ENCODE measurements around the gene PLOD1. TPM values are rescaled to one million over a fixed set of nuclear protein-coding genes. Genes with fewer than 3 reads are reported as not detected.
"Not testable (repeated sequence)": the region's sequence is repeated elsewhere in the genome, so short reads cannot be mapped to it uniquely, and the experiment has no call there.

Gene PLOD1
- total RNA-seq, 4 donors from 2014 or later, result 28.8 to 56.3 (median 41.2) TPM

DNA sequence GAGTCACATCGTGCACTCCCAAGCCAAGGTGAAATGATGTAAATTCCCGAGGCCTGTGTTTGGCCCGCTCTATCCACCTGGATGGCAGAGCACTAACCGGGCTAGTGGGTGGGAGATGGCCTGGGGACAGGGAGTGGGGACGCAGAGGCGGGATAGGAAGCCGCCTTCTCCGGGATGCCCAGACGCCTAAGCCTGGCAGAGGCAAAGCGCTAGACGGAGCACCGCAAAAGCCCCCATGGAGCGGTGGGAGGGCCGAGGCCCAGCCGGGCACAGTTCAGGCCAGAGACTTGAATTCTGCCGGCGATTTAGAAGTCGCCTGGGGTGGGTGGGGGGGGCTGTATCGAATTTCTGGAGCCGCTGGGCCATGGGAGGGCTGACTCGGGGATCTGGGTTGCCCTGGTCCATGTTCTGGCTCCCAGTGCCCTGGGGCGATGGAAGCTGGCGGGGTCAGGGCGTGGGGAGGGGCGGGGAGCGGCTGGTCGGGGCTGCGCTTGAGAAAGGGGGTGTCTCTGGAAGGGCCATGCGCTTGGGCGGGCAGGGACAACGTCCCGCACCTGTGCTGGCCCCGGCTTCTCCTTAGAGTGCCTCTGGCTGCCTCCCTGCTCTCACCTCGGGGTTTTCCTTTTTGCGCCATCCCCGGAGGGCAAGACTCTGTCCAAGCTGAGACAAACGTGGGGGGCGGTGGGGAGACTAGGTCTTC lies 36.3 kb upstream of the PLOD1 start:
- peaks cover 66% of the 10 kb centered on the region for H3K27me3 ChIP-seq
- H3K36me3 ChIP-seq, result no peaks in the 10 kb centered on the region
- no peak overlapping the region for H3K4me3 ChIP-seq
- 44 to 54% methylated on average over 9 to 33 of the region's 38 CpGs for WGBS, 2 donors (ENCODE audit: low coverage in 1 of 2)
- H3K27ac ChIP-seq, result no peak overlapping the region
- intact Hi-C loops (cut with DNase I; ENCODE audit: low total_unique reads), result no loop called here
- no peak for DNase-seq
- H3K9me3 ChIP-seq, result no peaks in the 10 kb centered on the region
- TF ChIP-seq, protein P1, sequence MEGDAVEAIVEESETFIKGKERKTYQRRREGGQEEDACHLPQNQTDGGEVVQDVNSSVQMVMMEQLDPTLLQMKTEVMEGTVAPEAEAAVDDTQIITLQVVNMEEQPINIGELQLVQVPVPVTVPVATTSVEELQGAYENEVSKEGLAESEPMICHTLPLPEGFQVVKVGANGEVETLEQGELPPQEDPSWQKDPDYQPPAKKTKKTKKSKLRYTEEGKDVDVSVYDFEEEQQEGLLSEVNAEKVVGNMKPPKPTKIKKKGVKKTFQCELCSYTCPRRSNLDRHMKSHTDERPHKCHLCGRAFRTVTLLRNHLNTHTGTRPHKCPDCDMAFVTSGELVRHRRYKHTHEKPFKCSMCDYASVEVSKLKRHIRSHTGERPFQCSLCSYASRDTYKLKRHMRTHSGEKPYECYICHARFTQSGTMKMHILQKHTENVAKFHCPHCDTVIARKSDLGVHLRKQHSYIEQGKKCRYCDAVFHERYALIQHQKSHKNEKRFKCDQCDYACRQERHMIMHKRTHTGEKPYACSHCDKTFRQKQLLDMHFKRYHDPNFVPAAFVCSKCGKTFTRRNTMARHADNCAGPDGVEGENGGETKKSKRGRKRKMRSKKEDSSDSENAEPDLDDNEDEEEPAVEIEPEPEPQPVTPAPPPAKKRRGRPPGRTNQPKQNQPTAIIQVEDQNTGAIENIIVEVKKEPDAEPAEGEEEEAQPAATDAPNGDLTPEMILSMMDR (IDR thresholded peaks at IDR 0.05), result no peak
- TF ChIP-seq POLR2A (IDR thresholded peaks at IDR 0.05), result no peak
- no peak for TF ChIP-seq EP300 (IDR thresholded peaks at IDR 0.05; ENCODE audit: low read depth)
- no peak for TF ChIP-seq POLR2AphosphoS5 (IDR thresholded peaks at IDR 0.05)
- in situ Hi-C loops (cut with MboI; ENCODE audit: low pct_ligation_motif_present in 1 of 4, low pct_unique_long_range_greater_than_20kb in 1 of 4, low sequenced_read_pairs in 3 of 4), result loop anchor here in 1 of 4 donors (10.0 kb wide), 1 partner anchor 53 kb away; the partner anchor contains the start of gene NPPA
- H3K4me1 ChIP-seq, result no peaks in the 10 kb centered on the region

DNA sequence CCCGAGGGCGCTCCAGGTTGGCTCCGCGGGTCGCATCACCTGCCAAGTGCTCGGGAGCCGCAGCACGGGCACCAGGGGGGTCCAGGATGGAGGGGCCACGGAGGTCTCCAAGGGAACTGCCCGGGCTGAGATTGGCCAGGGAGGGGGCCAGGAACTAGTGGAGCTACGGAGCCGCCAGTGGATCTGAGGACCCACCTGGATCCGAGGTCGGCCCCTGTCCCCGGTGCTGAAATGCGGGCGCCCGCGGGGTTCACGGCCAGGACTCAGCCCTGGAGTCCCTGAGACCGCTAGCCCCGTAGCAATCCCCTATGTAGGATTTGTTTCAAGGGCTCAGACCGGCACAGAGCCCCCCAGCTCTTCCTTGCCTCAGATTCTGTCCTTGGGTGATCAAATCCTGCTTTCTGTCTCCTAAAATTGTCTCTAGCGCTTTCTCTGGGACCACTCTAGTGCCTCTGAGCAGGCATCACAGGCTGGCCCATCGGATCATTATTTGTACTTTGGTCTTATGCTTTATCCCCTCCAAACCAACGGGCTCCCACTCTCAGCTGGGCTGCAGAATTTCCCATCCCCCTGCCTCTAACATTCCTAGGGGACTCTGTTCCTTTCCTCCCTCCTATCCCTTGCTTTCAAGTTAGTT lies 35.6 kb upstream of the PLOD1 start:
- no peaks in the 10 kb centered on the region for H3K9me3 ChIP-seq
- intact Hi-C loops (cut with DNase I; ENCODE audit: low total_unique reads), result no loop called here
- H3K27ac ChIP-seq, result no peak overlapping the region
- no peak for TF ChIP-seq EP300 (IDR thresholded peaks at IDR 0.05; ENCODE audit: low read depth)
- TF ChIP-seq, protein P1 (IDR thresholded peaks at IDR 0.05), result no peak
- no peak for TF ChIP-seq POLR2AphosphoS5 (IDR thresholded peaks at IDR 0.05)
- no peak for TF ChIP-seq POLR2A (IDR thresholded peaks at IDR 0.05)
- H3K4me1 ChIP-seq, result no peaks in the 10 kb centered on the region
- in situ Hi-C loops (cut with MboI; ENCODE audit: low pct_ligation_motif_present in 1 of 4, low pct_unique_long_range_greater_than_20kb in 1 of 4, low sequenced_read_pairs in 3 of 4), result loop anchor here in 1 of 4 donors (10.0 kb wide), 1 partner anchor 54 kb away; the partner anchor contains the start of gene NPPA
- 29 to 80% methylated on average over 1 to 16 of the region's 26 CpGs for WGBS, 2 donors (ENCODE audit: low coverage in 1 of 2)
- no peaks in the 10 kb centered on the region for H3K36me3 ChIP-seq
- peaks cover 66% of the 10 kb centered on the region for H3K27me3 ChIP-seq
- H3K4me3 ChIP-seq, result no peak overlapping the region
- no peak for DNase-seq

DNA sequence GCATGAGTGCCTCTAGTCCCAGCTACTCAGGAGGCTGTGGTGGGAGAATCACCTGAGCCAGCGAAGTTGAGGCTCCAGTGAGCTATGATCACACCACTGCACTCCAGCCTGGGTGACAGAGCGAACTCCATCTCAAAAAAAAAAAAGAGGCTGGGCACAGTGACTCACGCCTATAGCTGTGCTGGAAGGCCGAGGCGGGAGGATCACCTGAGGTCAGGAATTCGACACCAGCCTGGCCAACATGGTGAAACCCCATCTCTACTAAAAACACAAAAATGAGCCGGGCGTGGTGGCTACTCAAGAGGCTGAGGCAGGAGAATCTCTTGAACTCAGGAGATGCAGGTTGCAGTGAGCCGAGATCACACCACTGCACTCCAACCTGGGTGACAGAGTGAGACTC lies 33.1 kb upstream of the PLOD1 start:
- H3K4me1 ChIP-seq; H3K4me3 ChIP-seq; H3K9me3 ChIP-seq; H3K27ac ChIP-seq; in situ Hi-C loops (cut with MboI; ENCODE audit: low pct_ligation_motif_present in 1 of 4, low pct_unique_long_range_greater_than_20kb in 1 of 4, low sequenced_read_pairs in 3 of 4); DNase-seq; H3K36me3 ChIP-seq; intact Hi-C loops (cut with DNase I; ENCODE audit: low total_unique reads): not testable (repeated sequence)
- H3K27me3 ChIP-seq, result peaks cover 48% of the 10 kb centered on the region
- 45 to 61% methylated on average over 8 to 9 of the region's 9 CpGs for WGBS, 2 donors (ENCODE audit: low coverage in 1 of 2)

DNA sequence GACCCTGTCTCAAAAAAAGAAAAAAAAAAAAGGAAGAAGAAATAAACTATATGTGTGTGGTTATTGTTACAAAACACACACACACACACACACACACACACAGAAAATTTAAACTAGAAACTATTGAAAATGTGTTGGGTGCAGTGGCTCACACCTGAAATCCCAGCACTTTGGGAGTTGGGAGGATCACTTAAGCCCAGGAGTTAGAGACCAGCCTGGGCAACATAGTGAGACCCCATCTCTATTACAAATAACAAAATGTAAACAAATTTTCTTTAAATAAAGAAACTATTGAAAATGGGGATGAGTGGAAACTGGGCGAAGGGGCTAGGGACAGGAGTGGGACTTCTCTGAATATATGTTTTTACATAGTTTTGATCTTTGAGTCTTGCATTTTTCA lies 31.3 kb upstream of the PLOD1 start:
- H3K4me1 ChIP-seq, result peaks cover 0 to 7% (median 0%) of the 10 kb centered on the region in 4 donors
- H3K36me3 ChIP-seq, result no peaks in the 10 kb centered on the region
- WGBS, 2 donors (ENCODE audit: low coverage in 1 of 2), result 100% methylated on average over 1 of the region's 1 CpG
- intact Hi-C loops (cut with DNase I; ENCODE audit: low total_unique reads), result no loop called here
- no peak for DNase-seq
- in situ Hi-C loops (cut with MboI; ENCODE audit: low pct_ligation_motif_present in 1 of 4, low pct_unique_long_range_greater_than_20kb in 1 of 4, low sequenced_read_pairs in 3 of 4), result no loop called here
- H3K4me3 ChIP-seq, result no peak overlapping the region
- H3K27ac ChIP-seq, result no peak overlapping the region
- peaks cover 31% of the 10 kb centered on the region for H3K27me3 ChIP-seq
- no peaks in the 10 kb centered on the region for H3K9me3 ChIP-seq
- no peak for TF ChIP-seq POLR2AphosphoS5 (IDR thresholded peaks at IDR 0.05)
- TF ChIP-seq, protein P1 (IDR thresholded peaks at IDR 0.05), result no peak
- no peak for TF ChIP-seq EP300 (IDR thresholded peaks at IDR 0.05; ENCODE audit: low read depth)
- no peak for TF ChIP-seq POLR2A (IDR thresholded peaks at IDR 0.05)

DNA sequence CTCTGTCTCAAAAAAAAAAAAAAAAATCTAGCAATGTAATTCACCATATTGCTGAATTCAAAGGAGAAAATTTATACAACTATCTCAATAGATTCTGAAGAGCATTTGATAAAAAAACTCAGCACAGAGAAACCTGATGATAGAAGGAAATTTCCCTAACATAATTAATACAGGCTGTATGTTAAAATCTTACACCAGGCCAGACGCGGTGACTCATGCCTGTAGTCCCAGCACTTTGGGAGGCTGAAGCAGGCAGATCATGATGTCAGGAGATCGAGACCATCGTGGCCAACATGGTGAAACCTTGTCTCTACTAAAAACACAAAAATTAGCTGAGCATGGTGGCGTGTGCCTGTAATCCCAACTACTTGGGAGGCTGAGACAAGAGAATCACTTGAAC lies 30.4 kb upstream of the PLOD1 start:
- H3K4me3 ChIP-seq; in situ Hi-C loops (cut with MboI; ENCODE audit: low pct_ligation_motif_present in 1 of 4, low pct_unique_long_range_greater_than_20kb in 1 of 4, low sequenced_read_pairs in 3 of 4); DNase-seq; H3K9me3 ChIP-seq; H3K4me1 ChIP-seq; H3K27ac ChIP-seq; intact Hi-C loops (cut with DNase I; ENCODE audit: low total_unique reads); H3K36me3 ChIP-seq: not testable (repeated sequence)
- 93 to 95% methylated on average over 2 to 5 of the region's 5 CpGs for WGBS, 2 donors (ENCODE audit: low coverage in 1 of 2)
- peaks cover 22% of the 10 kb centered on the region for H3K27me3 ChIP-seq

Measured in transverse colon (tissue), 4 donors.